GM19043 (cell line): ENCODE data around the gene RNF157.
"Not testable (repeated sequence)": the region's sequence is repeated elsewhere in the genome, so short reads cannot be mapped to it uniquely, and the experiment has no call there.

Source experiments
- ATAC-seq: cut with Tn5 transposase; IDR thresholded peaks from one replicate; pipeline ENCODE4 v1.9.1; 2021; ENCODE audit warnings: low read depth; ENCODE audit not compliant: unreplicated experiment

The RNF157 gene

DNA sequence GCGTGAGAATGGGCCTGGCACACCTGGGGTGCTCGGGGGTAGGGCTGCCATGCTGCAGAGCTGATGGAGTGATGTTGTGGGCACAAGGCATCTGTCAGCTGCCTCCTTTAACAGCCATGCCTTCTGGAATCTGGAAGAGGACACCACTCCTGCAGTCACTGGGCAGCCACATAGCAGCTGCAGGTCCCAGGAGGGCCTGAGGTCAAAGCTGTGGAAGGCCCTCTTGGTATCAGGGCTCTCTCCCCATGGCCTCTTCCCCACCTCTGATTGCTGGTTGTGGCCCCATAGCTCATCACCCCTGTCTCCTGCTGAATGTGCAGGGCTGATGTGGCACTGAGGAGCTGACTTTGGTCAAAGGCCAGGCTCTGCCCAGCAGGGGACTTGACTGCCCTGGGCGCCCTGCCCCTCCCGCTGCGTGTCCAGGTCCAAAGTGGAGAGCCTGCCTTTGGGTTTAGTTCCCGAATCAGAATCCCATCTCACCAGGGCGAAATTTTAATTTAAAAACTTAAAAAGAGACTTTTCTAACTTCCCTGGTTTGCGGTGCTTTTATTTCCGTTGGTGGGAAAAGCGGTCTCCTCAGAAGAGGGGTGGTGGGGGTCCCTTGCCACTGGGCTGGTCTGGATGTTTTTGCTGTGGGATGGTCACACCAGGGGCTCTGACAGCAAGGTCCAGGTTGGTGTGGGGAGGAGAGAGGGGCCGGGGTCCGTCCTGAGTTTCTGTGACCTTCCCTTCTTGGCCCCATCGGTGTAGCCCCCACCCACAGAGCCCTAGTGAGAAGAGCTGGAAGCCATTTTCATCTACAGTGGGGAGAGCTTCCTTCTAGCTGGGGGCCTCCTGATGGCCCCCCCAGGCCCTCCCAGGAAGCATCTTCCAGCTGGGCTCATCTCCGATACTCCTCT is 30.7 kb upstream of the RNF157 start:
- ATAC-seq = no peak

GRCh38 chr17:76270127-76270592 is 29.9 kb upstream of the RNF157 start:
- no peak for ATAC-seq

DNA sequence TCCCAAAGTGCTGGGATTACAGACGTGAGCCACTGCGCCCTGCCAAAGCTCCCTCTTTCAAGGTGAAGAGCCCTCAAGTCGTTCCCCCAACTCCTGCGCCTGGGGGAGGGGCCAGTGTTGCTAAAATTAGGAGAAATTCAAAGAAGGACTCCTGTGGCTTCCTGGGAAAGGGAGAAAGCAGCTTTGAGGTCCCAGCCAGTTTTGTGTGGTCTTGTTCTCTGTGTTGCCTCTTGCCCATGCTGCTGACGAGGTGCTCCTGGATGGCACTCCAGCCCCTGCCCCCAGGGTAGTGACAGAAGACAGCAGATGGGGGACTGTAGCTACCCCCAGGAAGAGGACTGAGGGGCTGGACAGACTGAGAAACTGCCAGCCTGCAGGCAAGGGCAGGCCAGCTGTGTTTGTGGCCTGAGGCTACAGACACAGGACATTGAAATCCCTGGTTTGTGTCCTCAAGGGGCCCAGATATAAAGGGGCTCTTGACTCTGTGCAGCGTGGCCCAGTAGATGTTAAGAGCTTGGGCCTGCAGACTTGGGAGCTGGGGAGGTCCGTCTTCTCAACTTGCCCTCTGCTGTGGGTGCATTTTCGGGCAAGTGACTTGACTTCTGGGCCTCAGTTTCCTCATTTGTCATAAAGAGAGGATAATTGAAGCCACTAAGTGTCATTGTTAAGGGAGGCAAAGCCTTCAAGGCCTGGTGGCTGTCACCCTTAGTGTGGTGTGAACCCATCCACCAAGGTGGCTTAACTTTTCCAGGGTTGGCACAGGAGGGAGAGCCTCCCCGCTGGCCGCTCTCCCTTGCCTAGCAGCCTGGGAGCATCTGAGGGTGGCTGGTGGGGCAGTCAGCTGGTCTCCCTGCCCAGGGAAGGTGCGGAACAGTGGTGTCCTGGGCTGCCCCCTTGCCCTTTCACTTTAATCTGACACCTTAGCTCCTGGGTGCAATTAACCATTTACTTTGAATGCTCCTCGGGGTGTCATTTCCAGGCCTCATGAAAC is 29.0 kb upstream of the RNF157 start:
- ATAC-seq = no peak

DNA sequence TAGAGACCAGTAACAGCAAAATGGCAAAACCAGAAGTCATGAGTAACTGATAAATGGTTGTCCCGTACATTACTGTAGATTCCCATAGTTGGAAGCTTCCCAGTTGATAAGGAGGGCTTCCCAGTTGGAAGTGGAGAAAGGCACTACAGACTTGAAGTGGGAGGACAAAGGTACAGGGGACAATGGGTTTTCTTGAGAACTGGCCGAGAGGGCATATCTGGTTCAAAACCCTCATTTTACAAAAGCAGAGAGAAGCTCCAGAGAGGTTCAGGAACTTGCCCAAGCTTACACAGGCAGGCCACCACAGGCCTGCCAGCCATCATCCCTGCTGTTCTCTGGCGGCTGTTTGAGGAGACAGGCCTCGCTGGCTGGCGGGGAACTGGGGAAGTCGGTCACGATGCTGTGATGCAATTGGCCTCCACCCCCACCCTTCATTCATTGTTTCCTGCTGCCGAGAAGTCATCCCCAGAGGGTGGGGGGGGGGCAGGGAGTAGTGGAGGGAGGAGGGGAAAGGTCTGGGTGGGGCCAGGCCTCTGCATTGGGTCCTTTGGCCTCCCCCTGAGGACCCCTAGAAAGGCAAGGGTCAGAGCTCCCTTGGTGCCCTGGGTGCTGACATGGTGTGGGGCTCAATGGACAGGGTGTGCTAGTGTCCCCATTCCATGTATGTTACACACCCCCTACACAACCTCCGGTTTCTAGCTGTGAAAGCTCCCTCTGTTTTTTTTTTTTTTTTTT is 27.9 kb upstream of the RNF157 start:
- no peak for ATAC-seq

GRCh38 chr17:76267581-76268001 is 27.3 kb upstream of the RNF157 start:
- not testable (repeated sequence) for ATAC-seq

DNA sequence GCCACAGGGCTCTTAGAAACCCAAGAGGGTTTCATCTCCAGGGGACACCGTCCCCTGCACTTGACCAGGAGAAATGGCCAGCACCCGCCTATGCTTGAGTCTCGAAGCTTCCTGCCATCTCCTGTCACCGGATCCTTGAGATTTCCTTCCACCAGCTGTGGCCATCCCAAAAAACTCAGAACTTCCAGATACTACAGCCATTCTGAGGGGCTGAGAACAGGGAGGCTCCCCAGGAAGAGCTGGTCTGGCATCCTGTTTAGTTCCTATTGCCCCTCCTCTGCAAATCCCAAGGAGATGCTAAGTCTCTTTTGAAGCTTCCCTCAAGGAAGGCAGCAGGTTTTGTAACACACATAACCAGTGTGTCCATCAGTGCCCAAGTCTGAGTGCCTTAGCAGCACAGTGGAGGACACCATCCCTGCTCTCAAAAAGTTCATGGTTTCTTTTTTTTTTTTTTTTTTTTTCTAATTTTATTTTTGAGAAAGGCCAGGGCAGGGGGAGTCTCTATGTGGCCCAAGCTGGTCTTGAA is 26.8 kb upstream of the RNF157 start:
- no peak for ATAC-seq

GRCh38 chr17:76266244-76266938 is 26.1 kb upstream of the RNF157 start:
- no peak for ATAC-seq

DNA sequence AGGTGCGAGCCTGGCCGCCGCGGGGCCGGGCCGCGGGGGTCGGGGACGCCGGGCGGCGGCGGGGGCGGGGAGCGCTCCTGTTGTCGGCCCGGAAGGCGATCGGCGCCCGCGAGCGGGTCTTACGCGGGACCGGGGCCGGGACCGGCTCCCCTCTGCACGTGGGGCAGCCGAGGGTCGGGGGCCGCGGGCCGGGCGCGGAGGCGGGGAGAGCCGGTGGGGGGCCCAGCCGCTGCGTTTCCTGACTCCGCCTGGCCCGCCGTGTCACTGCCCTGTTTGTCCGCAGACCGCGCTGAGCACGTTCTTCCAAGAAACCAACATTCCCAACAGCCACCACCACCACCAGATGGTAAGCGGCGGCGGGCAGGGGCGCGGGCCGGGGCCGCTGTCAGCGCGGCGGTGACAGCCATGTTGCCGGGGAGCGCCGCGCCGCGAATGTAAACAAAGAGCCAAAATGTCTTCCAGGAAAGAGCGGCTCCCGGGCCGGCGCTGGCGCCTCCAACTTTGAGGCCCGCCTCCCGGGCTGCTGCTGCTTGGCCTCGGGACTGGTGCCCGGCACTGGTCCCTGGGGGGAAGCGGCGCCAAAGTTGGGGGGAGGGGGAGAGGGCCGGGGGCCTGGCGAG is 25.4 kb upstream of the RNF157 start:
- ATAC-seq = no peak

DNA sequence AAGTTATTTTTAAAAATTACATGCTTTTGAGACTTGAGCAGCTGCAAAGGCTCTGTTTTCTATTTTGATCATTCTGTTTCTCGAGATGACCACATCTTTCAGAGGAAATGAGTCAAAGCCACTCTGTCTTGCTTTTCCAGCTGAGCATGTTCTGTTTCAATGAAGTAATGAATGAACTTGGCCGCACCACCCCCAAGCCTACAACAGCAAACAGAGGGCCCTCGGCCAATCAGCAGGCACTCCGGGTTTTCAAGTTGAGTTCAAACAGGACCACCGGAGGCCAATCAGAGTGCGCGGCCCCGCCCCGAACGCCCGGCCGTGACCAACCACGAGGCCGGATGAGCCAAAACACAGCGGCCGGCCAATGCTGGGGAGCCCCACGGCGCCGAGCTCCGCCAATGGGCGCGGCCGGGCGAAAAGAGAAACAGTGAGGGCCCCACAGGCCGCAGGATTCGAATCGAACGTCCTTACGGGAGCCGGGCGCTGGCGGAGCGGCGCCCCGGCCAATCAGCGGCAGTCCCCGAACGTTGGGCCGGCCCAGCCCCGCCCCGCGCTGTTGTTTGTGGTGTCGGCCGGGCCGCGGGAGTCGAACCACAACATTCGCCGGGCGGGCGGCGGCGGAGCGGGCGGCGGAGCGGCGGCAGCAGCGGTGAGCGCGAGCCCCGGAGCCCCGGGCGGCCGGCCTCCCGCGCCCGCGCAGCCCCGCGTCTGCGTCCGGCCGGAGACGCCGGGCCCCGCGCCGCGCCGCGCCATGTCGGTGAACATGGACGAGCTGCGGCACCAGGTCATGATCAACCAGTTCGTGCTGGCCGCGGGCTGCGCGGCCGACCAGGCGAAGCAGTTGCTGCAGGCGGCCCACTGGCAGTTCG is 24.7 kb upstream of the RNF157 start, which contains the start of gene UBALD2:
Gene UBALD2, plus strand, starts transcription at position 594 of the 869 bp plus-strand sequence. Its CDS starts 158 bp downstream, at position 752.
- ATAC-seq = peak; percentile 68

- ATAC-seq = no peak
Measured at GRCh38 chr17:76264425-76264754, 24.1 kb upstream of the RNF157 start.

GRCh38 chr17:76263896-76264295 is 23.6 kb upstream of the RNF157 start:
- no peak for ATAC-seq

DNA sequence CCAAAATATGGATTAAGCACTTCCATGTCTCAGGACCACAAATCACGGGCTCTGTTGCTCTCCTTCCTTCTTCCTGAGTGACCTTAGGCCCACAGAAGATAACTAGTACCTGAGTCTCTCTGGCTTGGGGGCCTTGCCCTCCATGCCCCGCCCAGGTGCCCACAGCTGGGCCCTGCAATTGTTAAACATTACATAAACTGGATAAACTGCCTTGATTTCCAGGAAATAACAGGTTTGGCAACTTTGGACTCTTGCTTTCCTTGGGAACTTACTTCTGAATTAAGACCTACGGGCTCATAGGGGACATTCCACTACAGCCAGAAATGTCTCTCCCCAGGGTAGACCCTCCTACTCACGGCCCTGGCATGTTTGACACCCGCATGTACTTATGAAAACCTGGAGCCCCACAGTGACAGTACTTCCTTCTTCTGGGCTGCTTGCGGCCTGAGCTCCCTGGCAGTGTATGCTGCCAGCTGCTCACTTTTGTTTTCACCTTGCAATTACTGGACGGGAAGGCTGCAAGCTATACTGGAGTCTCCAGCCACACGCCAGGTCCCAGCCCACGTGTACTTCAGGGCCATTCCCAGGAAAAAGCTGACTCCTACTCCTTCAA is 22.5 kb upstream of the RNF157 start:
- no peak for ATAC-seq

- no peak for ATAC-seq
Measured at GRCh38 chr17:76261421-76262215, 21.3 kb upstream of the RNF157 start.

DNA sequence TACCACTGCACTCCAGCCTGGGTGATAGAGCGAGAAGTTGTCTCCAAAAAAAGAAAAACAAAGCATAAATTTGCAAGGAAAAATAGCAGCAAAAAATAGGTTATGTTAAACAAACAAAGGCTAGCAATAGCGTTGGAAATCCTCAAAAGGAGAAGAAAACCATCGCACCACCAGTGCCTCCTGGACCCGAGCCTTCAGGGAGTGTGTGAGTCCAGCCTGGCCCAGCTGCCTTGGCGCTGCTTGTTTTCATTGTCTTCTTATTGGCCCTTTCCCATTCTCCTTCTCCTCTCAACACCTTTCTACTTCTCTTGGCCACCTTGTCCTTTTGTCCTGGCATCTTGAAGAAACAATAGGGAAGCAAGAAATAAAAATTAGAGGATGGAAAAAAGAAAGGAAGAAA is 20.4 kb upstream of the RNF157 start:
- no peak for ATAC-seq

DNA sequence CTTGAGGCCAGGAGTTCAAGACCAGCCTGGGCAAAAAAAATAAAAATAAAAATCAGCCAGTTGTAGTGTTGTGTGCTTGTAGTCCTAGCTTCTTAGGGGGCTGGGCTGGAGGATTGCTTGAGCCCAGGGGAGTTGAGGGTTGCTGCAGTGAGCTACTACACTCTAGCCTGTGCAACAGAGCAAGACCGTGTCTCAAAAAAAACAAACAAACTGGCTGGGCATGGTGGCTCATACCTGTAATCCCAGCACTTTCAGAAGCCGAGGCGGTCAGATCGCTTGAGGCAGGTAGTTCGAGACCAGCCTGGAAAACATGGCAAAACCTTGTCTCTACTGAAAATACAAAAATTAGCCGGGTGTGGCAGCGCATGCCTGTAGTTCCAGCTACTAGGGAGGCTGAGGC is 19.9 kb upstream of the RNF157 start:
- ATAC-seq = no peak

DNA sequence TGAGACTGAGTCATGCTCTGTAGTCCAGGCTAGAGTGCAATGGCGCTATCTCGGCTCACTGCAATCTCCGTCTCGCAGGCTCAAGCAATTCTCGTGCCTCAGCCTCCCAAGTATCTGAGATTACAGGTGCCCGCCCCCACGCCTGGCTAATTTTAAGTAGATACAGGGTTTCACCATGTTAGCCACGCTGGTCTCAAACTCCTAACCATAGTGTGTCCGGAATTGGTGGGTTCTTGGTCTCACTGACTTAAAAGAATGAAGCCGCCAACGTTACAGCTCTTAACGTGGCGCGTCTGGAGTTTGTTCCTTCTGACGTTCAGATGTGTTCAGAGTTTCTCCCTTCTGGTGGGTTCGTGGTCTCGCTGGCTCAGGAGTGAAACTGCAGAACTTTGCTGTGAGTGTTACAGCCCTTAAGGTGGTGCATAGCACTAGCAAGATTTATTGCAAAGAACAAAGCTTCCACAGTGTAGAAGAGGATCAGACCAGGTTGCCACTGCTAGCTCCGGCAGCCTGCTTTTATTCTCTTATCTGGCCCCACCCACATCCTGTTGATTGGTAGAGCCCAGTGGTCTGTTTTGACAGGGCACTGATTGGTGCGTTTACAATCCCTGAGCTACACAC is 16.2 kb upstream of the RNF157 start:
- ATAC-seq = not testable (repeated sequence)
